NB4 (cell line): ENCODE measurements around the gene WSCD1.

ENCODE experiments used
- POLR2A ChIP-seq: IDR thresholded peaks from 2 replicates; pipeline ENCODE4 v1.6.1; 2011; ENCODE audit warnings: mild to moderate bottlenecking; ENCODE audit not compliant: insufficient read length; ENCODE audit errors: extremely low read depth
- TF ChIP-seq, protein P1 (sequence below): IDR thresholded peaks from one replicate; pipeline ENCODE4 v1.5.1; 2012; ENCODE audit warnings: low read depth, low read length
- TF ChIP-seq, protein P2 (sequence below): IDR thresholded peaks from 2 replicates; pipeline ENCODE4 v1.6.1; 2011; ENCODE audit warnings: low read depth, low read length

DNA sequence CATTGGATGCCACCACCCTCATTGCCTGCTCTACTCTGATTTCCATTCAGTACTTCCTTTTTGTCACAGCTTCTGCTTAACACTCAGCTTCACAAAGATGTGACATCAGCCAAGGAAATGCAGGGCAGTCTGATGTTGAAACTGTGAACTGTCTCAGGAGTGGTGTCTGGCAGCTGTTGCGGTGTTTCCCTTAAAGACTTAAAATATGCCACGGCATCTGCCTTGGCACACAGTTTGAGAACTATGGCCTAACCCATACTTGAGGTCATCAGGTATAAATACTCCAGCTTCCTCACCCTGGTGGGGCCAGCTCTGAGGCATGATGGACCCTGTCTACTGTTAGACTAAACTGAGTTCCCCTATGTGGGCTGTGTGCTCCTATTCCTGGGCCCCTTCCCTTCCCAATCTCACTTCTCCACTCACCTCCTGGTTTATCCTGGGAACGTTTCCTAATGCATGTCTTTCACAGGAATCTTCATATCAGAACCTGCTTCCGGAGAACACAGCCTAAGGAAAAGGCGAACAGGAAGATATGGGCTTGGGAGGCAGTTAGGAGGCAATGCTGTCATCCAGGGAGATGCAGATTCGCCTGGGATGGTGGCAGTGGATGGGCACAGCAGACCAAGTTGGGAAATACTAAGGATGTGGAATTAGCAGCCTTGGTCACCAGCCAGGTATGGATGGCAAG lies 96.5 kb downstream of the WSCD1 start:
- TF ChIP-seq, protein P1, sequence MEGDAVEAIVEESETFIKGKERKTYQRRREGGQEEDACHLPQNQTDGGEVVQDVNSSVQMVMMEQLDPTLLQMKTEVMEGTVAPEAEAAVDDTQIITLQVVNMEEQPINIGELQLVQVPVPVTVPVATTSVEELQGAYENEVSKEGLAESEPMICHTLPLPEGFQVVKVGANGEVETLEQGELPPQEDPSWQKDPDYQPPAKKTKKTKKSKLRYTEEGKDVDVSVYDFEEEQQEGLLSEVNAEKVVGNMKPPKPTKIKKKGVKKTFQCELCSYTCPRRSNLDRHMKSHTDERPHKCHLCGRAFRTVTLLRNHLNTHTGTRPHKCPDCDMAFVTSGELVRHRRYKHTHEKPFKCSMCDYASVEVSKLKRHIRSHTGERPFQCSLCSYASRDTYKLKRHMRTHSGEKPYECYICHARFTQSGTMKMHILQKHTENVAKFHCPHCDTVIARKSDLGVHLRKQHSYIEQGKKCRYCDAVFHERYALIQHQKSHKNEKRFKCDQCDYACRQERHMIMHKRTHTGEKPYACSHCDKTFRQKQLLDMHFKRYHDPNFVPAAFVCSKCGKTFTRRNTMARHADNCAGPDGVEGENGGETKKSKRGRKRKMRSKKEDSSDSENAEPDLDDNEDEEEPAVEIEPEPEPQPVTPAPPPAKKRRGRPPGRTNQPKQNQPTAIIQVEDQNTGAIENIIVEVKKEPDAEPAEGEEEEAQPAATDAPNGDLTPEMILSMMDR = no peak
- TF ChIP-seq, protein P2, sequence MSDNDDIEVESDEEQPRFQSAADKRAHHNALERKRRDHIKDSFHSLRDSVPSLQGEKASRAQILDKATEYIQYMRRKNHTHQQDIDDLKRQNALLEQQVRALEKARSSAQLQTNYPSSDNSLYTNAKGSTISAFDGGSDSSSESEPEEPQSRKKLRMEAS = no peak
- TF ChIP-seq POLR2A = no peak
